Measurements from ENCODE around the gene KRTAP1-3.

DNA sequence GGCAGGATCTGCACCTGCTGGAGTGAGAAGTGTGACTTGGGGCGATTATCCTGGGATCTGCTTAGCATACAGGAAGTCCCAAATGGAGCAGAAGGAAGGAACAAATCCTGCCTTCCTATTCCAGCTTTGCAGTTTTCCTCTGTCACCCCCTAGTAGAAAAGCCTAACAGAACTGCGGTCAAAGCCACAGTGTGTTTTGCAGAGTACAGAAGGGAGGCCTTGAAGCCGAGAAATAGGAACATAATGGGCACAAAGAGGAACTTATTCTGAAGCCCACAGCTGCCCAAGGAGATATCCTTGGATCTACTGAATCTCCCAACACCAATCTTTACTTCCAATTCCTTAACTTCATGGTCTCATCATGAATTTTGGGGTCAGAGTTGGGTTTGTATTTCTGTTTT, 16.1 kb downstream of the KRTAP1-3 start:
- TF ChIP-seq, protein P1, sequence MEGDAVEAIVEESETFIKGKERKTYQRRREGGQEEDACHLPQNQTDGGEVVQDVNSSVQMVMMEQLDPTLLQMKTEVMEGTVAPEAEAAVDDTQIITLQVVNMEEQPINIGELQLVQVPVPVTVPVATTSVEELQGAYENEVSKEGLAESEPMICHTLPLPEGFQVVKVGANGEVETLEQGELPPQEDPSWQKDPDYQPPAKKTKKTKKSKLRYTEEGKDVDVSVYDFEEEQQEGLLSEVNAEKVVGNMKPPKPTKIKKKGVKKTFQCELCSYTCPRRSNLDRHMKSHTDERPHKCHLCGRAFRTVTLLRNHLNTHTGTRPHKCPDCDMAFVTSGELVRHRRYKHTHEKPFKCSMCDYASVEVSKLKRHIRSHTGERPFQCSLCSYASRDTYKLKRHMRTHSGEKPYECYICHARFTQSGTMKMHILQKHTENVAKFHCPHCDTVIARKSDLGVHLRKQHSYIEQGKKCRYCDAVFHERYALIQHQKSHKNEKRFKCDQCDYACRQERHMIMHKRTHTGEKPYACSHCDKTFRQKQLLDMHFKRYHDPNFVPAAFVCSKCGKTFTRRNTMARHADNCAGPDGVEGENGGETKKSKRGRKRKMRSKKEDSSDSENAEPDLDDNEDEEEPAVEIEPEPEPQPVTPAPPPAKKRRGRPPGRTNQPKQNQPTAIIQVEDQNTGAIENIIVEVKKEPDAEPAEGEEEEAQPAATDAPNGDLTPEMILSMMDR (IDR thresholded peaks at IDR 0.05) = no peak
- no peak for TF ChIP-seq POLR2A (IDR thresholded peaks at IDR 0.05)

Data from esophagus squamous epithelium (tissue), 4 donors.